A172 (cell line): ENCODE results near the gene HPGDS. TPM values are rescaled to one million over a fixed set of nuclear protein-coding genes. Genes with fewer than 3 reads are reported as not detected.
"Not testable (repeated sequence)": the region's sequence is repeated elsewhere in the genome, so short reads cannot be mapped to it uniquely, and the experiment has no call there.

Experiments
- DNase-seq: peaks from one replicate; pipeline ENCODE4 v3.0.0-alpha.2; 2015; ENCODE audit warnings: low spot score
- total RNA-seq: library from RNA; depleted of rRNA; stranded (reverse); fragments of >200 nt; shearing (Covaris generic); gene quantifications from 2 replicates; pipeline ENCODE4 v1.2.3, GENCODE V29; 2014

The HPGDS gene
- total RNA-seq, 1 experiment from 2014 or later: not detected

DNA sequence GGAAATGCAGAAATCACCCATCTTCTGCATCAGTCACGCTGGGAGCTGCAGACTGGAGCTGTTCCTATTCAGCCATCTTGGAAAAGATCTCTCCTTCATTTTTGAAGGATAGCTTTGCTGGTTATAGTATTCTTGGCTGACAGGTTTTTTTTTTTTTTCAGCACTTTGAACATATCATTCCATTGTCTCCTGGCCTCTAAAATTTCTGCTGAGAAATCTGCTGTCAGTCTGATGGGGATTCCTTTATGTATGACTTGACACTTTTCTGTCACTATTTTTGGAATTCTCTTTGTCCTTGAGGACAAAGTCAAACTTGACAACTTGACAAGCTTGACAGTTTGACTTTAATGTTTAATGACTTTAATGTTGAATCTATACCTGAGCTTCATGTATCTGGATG, 16.8 kb downstream of the HPGDS start:
- no peak for DNase-seq

DNA sequence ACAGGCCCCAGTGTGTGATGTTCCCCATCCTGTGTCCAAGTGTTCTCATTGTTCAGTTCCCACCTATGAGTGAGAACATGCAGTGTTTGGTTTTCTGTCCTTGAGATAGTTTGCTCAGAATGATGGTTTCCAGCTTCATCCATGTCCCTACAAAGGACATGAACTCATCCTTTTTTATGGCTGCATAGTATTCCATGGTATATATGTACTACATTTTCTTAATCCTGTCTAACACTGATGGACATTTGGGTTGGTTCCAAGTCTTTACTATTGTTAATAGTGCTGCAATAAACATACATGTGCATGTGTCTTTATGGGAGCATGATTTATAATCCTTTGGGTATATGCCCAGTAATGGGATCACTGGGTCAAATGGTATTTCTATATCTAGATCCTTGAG, 22.7 kb downstream of the HPGDS start:
- not testable (repeated sequence) for DNase-seq

GRCh38 chr4:94307231-94307871, 35.3 kb downstream of the HPGDS start:
- DNase-seq: no peak

DNA sequence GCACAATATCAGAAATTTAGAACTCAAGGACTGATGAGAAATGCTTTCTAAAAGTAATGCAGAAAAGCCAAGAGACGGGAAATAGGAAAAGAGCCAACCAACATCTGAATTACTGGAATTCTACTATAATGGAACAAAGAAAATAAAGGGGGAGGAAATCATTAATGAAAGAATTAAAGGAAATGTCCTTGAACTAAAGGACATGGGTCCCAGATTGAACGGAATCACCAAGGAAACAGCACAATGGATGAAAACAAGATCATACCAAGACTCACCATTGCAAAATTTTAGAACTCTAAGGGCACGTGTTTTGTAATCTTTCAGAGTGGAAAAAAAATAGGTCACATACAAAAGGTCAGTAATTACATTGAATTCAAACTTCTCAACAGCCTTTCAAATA, 35.9 kb downstream of the HPGDS start:
- DNase-seq: no peak

DNA sequence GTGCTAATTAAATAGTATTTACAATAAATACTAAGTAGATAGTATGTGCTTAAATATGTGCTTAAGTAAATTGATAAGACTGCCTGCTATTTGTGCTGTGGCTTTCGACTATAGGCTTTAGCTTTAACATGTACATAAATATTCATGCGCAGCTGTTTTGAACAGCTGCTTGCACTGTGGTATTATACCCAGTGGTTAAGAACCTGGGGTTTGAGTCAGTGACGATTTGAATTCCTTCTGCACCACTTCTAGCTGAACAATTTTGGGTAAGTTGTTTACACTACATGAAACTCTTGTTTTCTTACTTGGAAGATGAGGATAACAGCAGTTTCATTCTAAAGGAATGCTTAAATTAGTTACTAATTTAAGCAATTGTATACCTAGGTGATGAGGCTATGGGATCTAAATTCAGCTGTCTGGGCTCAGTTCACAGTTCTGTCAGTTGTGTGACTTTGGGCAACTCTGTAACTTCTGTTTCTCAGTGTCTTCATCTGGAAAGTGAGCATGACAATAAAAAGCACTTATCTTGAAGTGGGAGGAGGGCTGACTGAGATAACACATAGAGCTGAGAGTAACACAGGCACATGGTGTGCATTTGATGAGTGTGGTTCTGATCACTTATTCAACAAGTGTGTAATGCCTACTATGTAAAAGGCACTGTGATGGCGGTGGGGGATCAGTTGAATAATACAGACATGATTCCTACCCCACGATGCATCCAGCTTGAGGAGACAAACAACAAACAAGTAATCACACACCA, 37.0 kb downstream of the HPGDS start:
- no peak for DNase-seq

GRCh38 chr4:94304365-94304971, 38.2 kb downstream of the HPGDS start:
- peak; percentile 6 for DNase-seq

DNA sequence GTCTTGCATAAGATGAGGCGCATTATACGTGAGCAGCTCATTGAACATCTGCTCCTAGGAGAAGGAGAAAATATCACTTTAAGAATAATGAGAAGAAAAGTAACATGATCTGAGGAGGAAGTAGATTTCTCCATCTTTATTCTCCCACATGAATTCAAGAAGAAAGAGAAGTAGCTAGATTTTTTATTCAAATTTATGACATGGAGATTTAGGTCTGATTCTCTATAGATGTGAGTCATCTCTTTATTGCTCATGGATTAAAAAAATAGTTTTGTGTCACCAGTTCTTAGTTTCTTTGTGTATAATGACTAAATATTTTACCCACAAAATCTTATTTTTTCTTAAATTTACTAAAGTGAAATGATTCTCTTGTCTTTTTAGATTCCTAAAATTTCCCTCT, 40.4 kb downstream of the HPGDS start:
- DNase-seq: no peak

DNA sequence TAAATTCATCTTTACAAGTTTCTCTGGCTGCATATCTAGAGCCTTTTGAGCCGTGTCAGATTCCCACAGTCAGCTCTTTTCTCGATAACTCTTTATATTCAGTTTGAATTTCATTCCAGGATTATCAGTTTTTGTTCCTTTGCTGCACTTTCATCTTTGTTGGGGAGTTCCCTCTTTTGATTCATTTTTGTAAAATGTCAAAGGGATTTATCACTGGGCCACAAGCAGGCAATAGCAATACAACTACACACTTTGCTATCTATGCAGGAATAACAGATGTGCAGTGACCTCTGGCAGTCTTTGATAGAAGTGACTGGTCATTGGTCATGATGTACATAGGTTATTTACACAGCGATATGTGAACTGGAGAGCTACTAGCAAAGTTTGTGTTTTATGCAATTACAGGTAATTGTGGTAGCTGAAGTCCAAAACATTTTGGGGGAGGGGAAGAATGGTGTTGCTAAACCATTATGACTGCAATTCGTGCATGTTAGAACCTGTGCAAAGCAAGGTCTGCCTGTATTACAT, 43.8 kb downstream of the HPGDS start:
- DNase-seq: no peak

GRCh38 chr4:94295473-94295872, 47.2 kb downstream of the HPGDS start:
- DNase-seq: not testable (repeated sequence)

DNA sequence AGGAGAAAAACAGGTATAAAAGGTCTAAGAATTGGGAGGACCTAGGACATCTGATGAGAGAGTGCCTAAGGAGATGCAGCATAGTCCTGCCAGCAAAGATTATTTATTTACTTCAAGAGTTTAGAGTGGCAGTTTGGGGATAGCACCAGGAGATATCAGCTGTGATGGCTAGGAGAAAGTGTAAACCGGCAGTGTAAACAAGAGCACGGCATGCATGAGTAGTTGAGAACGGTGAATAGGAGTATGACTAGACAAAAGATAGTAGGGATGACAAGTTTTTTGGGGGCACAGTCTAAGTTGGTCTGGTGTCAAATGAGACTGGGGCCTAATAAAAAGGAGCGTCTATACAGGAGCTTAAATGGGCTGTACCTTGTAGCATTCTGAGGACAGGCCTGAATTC, 48.7 kb downstream of the HPGDS start:
- DNase-seq: not testable (repeated sequence)

- DNase-seq: no peak
Measured at GRCh38 chr4:94290245-94290644, 52.4 kb downstream of the HPGDS start.

- no peak for DNase-seq
Measured at GRCh38 chr4:94285666-94286065, 57.0 kb downstream of the HPGDS start.

- no peak for DNase-seq
Measured at GRCh38 chr4:94284889-94285288, 57.7 kb downstream of the HPGDS start.

GRCh38 chr4:94278781-94279180, 63.9 kb downstream of the HPGDS start:
- no peak for DNase-seq

DNA sequence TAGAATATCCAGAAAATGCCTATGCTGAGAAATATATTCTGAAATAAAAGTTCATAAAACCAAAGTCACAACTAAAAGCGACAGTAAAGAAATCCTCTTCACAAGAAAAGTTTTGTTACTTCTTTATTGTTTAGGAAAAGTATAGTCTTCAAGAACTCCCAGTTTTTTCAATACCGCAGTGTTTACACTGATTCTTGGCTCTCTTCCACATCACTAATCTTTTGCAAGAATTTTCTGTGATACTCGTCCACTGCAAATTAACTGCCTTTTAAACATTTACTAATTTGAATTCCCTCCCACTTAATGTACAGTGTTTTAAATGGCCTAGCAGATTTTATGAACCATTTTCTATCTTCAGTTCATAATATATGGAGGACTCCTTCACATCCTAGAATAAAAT, 65.1 kb downstream of the HPGDS start:
- DNase-seq: no peak

GRCh38 chr4:94276204-94276603, 66.4 kb downstream of the HPGDS start:
- DNase-seq: no peak

GRCh38 chr4:94274912-94275311, 67.7 kb downstream of the HPGDS start:
- DNase-seq: peak; percentile 29

DNA sequence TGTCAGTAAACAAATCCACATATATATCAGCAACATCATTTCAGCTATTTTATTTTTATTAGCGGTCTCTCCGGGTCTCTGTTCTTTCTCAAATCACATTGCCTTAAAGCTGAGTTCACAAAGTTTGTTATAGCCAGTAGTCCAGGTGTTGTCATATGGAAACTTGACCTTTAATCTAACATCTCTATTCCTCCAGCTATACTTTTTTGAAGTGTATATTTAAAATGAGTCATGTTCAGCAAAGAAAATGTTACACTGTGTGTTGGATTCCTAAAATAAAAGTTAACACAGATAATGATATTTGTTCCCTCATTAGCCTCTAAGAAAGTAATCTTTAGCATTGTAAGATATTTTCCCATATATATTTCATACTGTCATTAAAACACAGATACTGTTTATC, 71.4 kb downstream of the HPGDS start:
- no peak for DNase-seq

GRCh38 chr4:94267037-94267436, 75.6 kb downstream of the HPGDS start:
- no peak for DNase-seq

DNA sequence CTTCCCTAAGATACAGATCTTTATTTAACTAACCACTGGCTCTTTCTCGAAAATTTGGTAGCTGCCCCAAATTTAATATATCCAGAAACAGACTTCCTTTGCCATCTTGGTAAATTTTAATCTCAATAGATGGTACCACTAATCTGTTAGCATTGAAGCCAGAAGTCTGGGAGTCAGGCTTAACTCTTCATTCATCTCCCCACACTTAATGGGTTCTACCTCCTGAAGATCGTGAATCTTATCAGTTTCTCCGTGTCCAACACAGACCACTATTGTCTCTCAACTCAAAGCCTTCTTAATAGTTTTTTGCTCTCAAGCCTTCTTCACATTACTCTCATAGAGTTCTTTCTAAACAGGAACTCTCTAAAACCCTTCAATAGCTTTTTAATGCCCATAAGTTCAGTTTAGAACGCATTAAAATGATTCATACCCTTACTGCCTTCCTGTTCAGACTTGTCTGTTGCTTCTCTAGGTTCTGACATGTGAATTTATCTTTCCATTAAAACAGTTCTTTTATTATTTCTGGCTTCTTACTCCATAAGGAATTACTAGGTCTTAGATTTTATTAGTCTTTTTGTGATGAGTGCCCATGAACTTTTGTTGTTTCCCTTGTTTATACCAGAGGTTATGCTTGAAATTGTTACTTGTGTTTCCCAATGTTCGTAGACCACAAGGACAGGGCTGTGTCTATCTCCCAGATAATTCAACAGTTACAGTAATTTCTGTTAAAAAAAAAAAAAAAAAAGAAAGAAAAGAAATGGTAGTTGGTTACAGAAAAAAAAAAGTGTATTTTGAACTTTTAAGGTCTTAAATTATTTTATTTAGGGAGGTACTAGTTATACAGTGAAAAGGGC, 80.2 kb downstream of the HPGDS start:
- DNase-seq: no peak

DNA sequence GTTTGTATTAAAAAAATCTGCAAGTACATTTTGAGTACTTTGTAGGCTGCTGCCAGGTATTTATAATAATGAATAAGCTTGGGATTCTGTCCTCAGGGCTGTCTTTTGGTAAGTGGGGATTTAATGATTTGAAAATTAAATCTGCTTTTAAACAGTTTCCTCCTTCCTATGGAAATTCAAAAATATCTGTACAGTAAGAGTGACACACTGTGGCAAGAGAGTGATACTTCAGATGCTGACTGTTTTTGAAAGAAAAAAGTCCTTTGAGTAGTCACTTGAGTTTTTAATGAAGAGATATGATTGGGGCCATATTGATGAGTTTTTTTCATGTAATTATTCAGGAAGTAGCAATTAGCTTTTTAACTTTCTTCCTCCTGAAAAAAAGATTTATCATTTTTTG, 85.8 kb downstream of the HPGDS start:
- DNase-seq: no peak
